LNCAP (cell line): Measurements from ENCODE around the gene SLC35F4.

ENCODE experiments used
- TF ChIP-seq, protein P1 (sequence below): fragments of 450-650 bp; IDR thresholded peaks from 2 replicates; pipeline ENCODE4 v1.5.1; 2017; ENCODE audit warnings: mild to moderate bottlenecking

SLC35F4 gene

DNA sequence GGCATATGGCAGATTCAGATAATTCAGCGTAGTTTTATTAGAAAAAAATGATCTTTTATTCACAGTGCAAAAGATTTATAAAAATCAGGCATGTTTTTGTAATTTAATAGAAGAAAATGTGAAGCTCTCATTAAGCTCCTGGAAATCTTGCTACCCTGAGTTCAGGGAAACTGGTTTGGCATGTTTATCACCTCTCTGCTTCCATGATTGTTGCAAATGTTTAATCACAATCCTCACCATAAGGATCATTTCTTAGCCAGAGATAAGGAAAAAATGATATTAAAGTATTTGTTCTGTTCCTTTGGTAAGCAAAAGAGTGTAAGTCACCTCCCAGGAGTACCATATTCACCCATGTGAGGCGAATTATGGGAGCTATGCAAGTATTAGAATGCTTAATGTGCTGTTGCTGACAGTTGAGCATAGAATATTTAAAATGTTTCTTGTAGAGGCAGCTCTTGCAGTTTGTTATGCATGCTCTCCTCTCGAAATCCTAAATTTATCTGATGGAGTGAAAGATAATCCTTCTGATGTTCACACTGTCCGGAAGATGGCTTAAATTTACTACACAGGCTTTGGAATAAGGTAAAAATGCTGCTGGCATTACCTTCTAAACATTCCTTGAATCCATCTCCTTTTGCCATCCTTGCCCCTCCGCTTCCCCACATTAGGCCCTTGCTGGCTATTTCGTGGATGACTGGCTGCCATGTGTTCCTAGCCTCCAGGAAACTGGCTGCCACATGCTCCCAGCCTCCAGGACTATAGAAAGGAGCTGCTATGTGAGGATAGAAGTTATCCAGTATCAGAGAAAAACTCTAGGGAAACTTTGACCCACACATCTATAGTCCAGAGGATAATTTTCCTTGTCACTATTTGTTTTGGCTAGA lies 256.5 kb downstream of the SLC35F4 start:
- TF ChIP-seq, protein P1, sequence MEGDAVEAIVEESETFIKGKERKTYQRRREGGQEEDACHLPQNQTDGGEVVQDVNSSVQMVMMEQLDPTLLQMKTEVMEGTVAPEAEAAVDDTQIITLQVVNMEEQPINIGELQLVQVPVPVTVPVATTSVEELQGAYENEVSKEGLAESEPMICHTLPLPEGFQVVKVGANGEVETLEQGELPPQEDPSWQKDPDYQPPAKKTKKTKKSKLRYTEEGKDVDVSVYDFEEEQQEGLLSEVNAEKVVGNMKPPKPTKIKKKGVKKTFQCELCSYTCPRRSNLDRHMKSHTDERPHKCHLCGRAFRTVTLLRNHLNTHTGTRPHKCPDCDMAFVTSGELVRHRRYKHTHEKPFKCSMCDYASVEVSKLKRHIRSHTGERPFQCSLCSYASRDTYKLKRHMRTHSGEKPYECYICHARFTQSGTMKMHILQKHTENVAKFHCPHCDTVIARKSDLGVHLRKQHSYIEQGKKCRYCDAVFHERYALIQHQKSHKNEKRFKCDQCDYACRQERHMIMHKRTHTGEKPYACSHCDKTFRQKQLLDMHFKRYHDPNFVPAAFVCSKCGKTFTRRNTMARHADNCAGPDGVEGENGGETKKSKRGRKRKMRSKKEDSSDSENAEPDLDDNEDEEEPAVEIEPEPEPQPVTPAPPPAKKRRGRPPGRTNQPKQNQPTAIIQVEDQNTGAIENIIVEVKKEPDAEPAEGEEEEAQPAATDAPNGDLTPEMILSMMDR = no peak

DNA sequence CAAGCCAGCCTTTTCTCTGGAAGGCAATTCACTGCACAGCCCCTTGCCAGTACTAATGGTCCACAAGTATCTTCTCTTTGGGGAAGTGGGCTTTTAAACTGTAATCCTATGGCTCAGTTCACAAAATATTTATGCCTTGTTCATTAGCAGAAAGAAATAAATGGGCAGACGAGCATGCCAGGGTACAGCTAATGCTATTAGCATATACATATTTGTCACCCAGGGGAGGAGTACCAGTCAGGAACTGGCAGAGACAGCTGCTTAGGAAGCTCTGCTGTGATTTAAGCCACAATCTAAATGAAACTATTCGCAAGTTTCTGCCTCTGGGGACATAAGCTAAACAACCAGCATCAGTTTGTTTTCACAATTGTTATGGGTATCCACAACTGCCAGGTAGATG lies 258.8 kb downstream of the SLC35F4 start:
- TF ChIP-seq, protein P1 = no peak

DNA sequence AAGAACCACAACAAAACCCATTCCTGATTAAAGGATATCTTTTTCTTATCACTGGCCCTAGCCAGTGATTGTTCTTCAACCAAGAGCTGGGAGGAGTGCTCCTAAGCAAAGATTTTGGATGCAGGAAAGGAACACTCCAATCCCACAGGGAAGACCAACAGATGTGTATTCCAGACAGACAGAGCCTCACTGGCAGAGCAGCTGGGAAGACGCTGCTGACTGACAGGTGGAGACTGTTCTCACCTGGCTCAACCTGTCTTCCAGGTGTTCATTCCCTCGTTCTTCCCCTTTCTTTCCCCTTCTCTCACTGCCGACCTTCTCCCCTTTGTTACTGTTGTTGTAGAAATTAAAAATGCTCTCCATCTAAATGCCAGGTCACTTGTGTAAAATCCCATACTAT lies 282.5 kb downstream of the SLC35F4 start:
- TF ChIP-seq, protein P1 = no peak

DNA sequence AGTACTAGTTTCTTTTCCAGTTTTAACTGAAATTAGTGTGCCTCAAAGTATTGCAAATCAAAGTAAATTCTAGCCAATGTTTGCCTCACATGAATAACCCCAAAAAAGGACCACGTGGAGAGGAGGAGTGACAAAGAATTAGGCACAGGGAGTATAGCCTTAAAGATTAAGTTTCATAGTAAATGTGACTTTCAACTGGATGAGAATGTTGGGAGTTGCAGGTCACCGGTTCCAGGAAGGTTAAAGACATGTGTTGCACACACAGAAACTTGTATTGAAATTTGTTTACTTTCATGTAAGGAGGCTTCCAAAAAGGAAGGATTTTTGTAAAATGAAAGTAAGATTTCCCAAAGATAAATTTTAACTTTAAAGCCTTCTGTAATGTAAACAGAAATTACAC lies 283.1 kb downstream of the SLC35F4 start:
- TF ChIP-seq, protein P1 = no peak

DNA sequence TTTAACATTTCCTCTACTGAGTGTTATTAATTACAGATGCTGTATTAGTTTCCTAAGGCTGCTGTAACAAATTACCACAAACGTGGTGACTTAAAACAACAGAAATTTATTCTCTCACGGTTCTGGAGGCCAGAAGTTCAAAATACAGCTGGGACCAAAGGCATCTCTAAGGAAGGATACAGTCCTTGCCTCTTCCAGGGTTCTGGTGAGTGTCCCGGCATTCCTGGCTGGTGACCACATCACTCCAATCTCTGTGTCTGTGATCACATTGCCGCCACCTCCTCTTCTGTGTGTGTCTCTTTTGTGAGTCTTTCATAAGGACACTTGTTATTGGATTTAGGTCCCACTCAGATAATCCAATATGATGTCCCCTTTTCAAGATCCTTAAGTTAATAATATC lies 287.1 kb downstream of the SLC35F4 start:
- TF ChIP-seq, protein P1 = no peak

DNA sequence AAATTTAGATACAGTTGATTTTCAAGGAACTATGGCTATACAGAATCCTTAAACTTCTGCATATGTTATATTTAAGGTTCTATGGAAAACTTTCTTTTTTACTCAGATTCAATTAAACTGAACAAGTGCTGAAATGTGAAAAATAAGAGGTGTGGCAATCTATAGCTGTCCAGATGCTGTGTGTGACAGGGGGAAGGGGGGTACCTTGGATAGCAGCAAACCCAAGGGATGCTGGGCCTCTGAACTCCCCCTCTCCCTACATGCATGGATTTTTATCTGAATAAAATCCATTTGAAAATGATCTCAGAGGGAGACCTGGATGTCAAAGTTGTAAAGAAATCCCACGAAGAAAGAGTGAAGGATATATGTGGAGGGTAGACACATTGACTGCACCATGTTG lies 289.4 kb downstream of the SLC35F4 start:
- TF ChIP-seq, protein P1 = no peak

DNA sequence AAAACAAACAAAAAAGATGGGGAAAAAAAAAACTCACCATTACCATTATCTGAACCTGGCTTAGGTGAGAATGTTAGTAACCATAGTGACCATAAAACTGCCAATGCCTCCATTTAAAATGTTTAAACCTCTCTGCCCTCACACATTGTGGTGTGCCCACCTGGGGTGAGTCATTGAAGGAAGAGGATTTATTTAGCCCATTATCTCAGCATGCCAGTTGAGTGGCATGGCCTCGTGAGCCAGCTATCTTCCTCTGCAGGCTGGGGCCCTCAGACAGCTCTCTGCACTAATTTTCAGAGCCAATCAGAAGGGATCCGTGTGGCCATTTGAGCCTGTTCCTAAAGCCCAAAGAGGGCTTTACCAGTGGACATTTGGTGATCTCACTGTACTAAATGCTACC lies 290.4 kb downstream of the SLC35F4 start:
- TF ChIP-seq, protein P1 = no peak
